Peyer's patch (tissue), 4 donors: ENCODE data around the gene PDE11A.

Experiments
- POLR2A ChIP-seq, 2 donors: fragments of 450-650 bp; IDR thresholded peaks; one replicate each; pipeline ENCODE4 v1.5.1; 2017; ENCODE audit warnings: antibody characterized with exemption in 2 of 2, mild to moderate bottlenecking in 2 of 2, moderate library complexity in 2 of 2
- TF ChIP-seq, protein P1 (sequence below), 6 experiments: fragments of 450-650 bp in 4 of 6; fragments of 200-600 bp in 2 of 6; sonication (generic) in 1 of 6; IDR thresholded peaks; one replicate each; pipeline ENCODE4 v1.5.1; 2017 to 2019; ENCODE audit warnings: antibody characterized with exemption in 6 of 6, mild to moderate bottlenecking in 3 of 6, moderate library complexity in 1 of 6

DNA sequence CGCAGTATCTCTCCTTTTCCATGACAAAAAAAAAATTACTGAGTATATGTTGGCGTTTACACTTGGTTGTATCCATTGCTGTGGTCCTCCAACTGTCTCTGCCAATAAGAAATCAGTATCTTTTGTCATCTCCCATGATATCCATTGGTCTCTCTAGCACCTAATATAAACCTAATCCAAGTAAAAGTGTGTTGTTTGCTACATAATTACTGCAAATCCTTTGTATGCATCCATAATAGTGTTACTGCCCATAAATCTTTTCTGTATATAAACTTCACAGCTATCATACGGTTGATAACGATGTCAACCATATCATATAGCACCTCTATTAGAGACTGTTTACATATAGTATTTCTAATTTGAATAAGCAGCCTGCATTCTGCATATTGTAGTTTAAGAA lies 453.1 kb downstream of the PDE11A start:
- TF ChIP-seq, protein P1, sequence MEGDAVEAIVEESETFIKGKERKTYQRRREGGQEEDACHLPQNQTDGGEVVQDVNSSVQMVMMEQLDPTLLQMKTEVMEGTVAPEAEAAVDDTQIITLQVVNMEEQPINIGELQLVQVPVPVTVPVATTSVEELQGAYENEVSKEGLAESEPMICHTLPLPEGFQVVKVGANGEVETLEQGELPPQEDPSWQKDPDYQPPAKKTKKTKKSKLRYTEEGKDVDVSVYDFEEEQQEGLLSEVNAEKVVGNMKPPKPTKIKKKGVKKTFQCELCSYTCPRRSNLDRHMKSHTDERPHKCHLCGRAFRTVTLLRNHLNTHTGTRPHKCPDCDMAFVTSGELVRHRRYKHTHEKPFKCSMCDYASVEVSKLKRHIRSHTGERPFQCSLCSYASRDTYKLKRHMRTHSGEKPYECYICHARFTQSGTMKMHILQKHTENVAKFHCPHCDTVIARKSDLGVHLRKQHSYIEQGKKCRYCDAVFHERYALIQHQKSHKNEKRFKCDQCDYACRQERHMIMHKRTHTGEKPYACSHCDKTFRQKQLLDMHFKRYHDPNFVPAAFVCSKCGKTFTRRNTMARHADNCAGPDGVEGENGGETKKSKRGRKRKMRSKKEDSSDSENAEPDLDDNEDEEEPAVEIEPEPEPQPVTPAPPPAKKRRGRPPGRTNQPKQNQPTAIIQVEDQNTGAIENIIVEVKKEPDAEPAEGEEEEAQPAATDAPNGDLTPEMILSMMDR (IDR thresholded peaks at IDR 0.05), result no peak
- TF ChIP-seq POLR2A (IDR thresholded peaks at IDR 0.05), result no peak
